Measurements from ENCODE around the gene UPK1A.

DNA sequence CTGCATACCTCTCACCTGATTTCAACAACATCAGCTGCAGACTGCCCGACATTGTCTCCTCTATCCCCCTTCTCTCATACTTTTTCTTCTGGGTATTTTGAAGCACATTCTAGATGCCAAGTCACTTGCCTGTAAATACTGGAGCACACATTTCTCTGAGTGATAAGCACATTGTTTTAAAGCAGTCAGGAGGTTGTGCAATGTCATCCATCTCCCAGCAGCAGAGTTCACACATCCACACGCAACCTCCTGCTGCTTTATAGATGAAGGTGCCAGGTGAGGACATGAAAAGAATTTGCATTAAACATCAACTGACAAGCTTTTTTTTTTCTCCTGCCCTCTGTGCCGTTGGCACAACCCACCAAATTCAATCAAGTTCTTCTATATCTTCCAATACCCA is 5.5 kb downstream of the UPK1A start:
- TF ChIP-seq, protein P1, sequence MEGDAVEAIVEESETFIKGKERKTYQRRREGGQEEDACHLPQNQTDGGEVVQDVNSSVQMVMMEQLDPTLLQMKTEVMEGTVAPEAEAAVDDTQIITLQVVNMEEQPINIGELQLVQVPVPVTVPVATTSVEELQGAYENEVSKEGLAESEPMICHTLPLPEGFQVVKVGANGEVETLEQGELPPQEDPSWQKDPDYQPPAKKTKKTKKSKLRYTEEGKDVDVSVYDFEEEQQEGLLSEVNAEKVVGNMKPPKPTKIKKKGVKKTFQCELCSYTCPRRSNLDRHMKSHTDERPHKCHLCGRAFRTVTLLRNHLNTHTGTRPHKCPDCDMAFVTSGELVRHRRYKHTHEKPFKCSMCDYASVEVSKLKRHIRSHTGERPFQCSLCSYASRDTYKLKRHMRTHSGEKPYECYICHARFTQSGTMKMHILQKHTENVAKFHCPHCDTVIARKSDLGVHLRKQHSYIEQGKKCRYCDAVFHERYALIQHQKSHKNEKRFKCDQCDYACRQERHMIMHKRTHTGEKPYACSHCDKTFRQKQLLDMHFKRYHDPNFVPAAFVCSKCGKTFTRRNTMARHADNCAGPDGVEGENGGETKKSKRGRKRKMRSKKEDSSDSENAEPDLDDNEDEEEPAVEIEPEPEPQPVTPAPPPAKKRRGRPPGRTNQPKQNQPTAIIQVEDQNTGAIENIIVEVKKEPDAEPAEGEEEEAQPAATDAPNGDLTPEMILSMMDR (IDR thresholded peaks at IDR 0.05), result no peak
- TF ChIP-seq POLR2AphosphoS5 (IDR thresholded peaks at IDR 0.05), result no peak

All from suprapubic skin (tissue), 3 donors.